K562 (cell line): ENCODE results near the gene ANKRD44. TPM values are rescaled to one million over a fixed set of nuclear protein-coding genes. Genes with fewer than 3 reads are reported as not detected.

Experiments used
- ATAC-seq: fragments of 200-7000 bp; cut with Tn5 transposase; 3 replicates; pipeline ENCODE4 v1.9.1; 2020; ENCODE audit warnings: moderate library complexity
- BruUV-seq: library from RNA; stranded (reverse); fragments of 400-500 nt; replicated peaks from 2 replicates; lab custom pipeline; 2021; lab: Mats Ljungman, UMichigan
- CTCF ChIA-PET: fragments of 300-600 bp; formaldehyde crosslinking; extraction: SDS; loops from one replicate; lab custom pipeline; 2021; ENCODE audit warnings: low intra/inter-chr PET ratio; lab: Yijun Ruan, JAX
- POLR2A ChIA-PET: fragments of 300-600, 350-650 bp; sonication (Branson Sonifier 250); formaldehyde crosslinking; extraction: SDS; loops from one replicate; lab custom pipeline; 2021; ENCODE audit warnings: antibody characterized with exemption, inconsistent platforms; lab: Yijun Ruan, JAX
- DNase-seq, 4 experiments: peaks; one replicate each; pipeline versions ENCODE4 v3.0.0 to v3.0.0-alpha.2; 2011 to 2018; ENCODE audit warnings: low spot score in 3 of 4, mixed read lengths in 3 of 4; ENCODE audit errors: extremely low read depth in 1 of 4
- FAIRE-seq: peaks from 2 replicates; lab custom pipeline; 2011; peaks lifted over from hg19 to GRCh38; lab: Jason Lieb, UNC
- H2AFZ ChIP-seq: 2 replicates; pipeline ENCODE4 v1.6.0; 2011; ENCODE audit warnings: low read depth, low read length, control low read depth, inconsistent platforms
- H3K27ac ChIP-seq: fragments of 200-600 bp; 3 replicates; pipeline ENCODE4 v1.8.0; 2011; ENCODE audit warnings: low read depth, mild to moderate bottlenecking, control low read depth, inconsistent platforms, low read length, moderate library complexity, mixed read lengths; ENCODE audit errors: extremely low read depth
- H3K27me3 ChIP-seq, 2 experiments: fragments of 300-600 bp in 1 of 2; 2 replicates in 1 of 2; 3 replicates in 1 of 2; pipeline versions ENCODE4 v1.6.0 to v1.8.0; 2011; ENCODE audit warnings: inconsistent platforms in 2 of 2, low read length in 2 of 2, mild to moderate bottlenecking in 1 of 2, mixed read lengths in 1 of 2, moderate library complexity in 1 of 2; ENCODE audit not compliant: control insufficient read depth in 2 of 2, insufficient read depth in 2 of 2
- H3K36me3 ChIP-seq: fragments of 300-600 bp; 3 replicates; pipeline ENCODE4 v1.8.0; 2011; ENCODE audit warnings: mild to moderate bottlenecking, low read length, inconsistent platforms; ENCODE audit not compliant: control insufficient read depth, insufficient read depth
- H3K4me1 ChIP-seq, 2 experiments: fragments of 200-600 bp in 1 of 2; replicated peaks in 1 of 2; 2 replicates in 1 of 2; 3 replicates in 1 of 2; pipeline versions ENCODE4 v1.5.1 to v1.8.0; 2011; ENCODE audit warnings: inconsistent platforms in 2 of 2, low read length in 2 of 2, mild to moderate bottlenecking in 1 of 2, mixed read lengths in 1 of 2, moderate library complexity in 1 of 2; ENCODE audit not compliant: control insufficient read depth in 2 of 2, insufficient read depth in 2 of 2
- H3K4me2 ChIP-seq: 2 replicates; pipeline ENCODE4 v1.6.1; 2011; ENCODE audit warnings: low read length, control low read depth, inconsistent platforms, mixed read lengths; ENCODE audit not compliant: insufficient read depth
- H3K4me3 ChIP-seq: fragments of 200-600 bp; sonication (generic), shearing (Covaris generic); 2 replicates; pipeline ENCODE4 v1.5.1; 2016; ENCODE audit warnings: control low read depth, inconsistent platforms
- H3K79me2 ChIP-seq: fragments of 200-600 bp; 3 replicates; pipeline ENCODE4 v1.8.0; 2011; ENCODE audit warnings: low read length, inconsistent platforms; ENCODE audit not compliant: control insufficient read depth, insufficient read depth
- H3K9ac ChIP-seq, 2 experiments: 2 replicates each; pipeline versions ENCODE4 v1.6.0 to v1.6.1; 2011; ENCODE audit warnings: low read depth in 2 of 2, low read length in 2 of 2, control low read depth in 1 of 2, inconsistent platforms in 1 of 2, mild to moderate bottlenecking in 1 of 2, mixed read lengths in 1 of 2; ENCODE audit not compliant: insufficient read depth in 1 of 2
- H3K9me1 ChIP-seq: one replicate; pipeline ENCODE4 v1.6.0; 2011; ENCODE audit warnings: inconsistent platforms, mild to moderate bottlenecking, low read length, moderate library complexity; ENCODE audit not compliant: control insufficient read depth, insufficient read depth
- H3K9me3 ChIP-seq: replicated peaks from 2 replicates; pipeline ENCODE4 v1.5.1; 2011; ENCODE audit warnings: low read depth, low read length, inconsistent platforms; ENCODE audit not compliant: control insufficient read depth, insufficient read depth
- H4K20me1 ChIP-seq: replicated peaks from 2 replicates; pipeline ENCODE4 v1.6.1; 2011; ENCODE audit warnings: low read length, inconsistent platforms, mixed read lengths; ENCODE audit not compliant: control insufficient read depth, insufficient read depth
- DMBX1 ChIP-seq: fragments of 250-450 bp; sonication (Bioruptor Pico); IDR thresholded peaks from 2 replicates; pipeline ENCODE4 v1.8.0; 2022; ENCODE audit warnings: inconsistent platforms, mild to moderate bottlenecking, moderate library complexity, borderline replicate concordance
- ELF1 ChIP-seq: fragments of 200-800 bp; sonication (Bioruptor generic); IDR thresholded peaks from 2 replicates; pipeline ENCODE4 v1.6.1; 2016; ENCODE audit warnings: missing genetic modification characterization, missing compliant biosample characterization
- FOXJ3 ChIP-seq: sonication (generic); formaldehyde crosslinking; IDR thresholded peaks from 2 replicates; pipeline ENCODE4 v1.4.0; 2020; ENCODE audit warnings: mild to moderate bottlenecking, missing genetic modification reagents
- HDAC6 ChIP-seq: IDR thresholded peaks from 2 replicates; pipeline ENCODE4 v1.6.1; 2012; ENCODE audit warnings: low read depth, mild to moderate bottlenecking, control low read depth, inconsistent platforms, low read length, moderate library complexity
- MAFK ChIP-seq: IDR thresholded peaks from 2 replicates; pipeline ENCODE4 v1.6.1; 2011; ENCODE audit warnings: low read length, improper control_type of control experiment
- MYC ChIP-seq, 2 experiments: fragments of 250-450 bp in 1 of 2; sonication (Bioruptor Pico) in 1 of 2; IDR thresholded peaks; 2 replicates each; pipeline versions ENCODE4 v1.5.1 to v1.6.1; 2012 to 2021; ENCODE audit warnings: low read depth in 2 of 2, borderline replicate concordance in 1 of 2, improper control_type of control experiment in 1 of 2, low read length in 1 of 2, mild to moderate bottlenecking in 1 of 2, moderate library complexity in 1 of 2
- RBFOX2 ChIP-seq: fragments of 200-400 bp; formaldehyde crosslinking; IDR thresholded peaks from 2 replicates; pipeline ENCODE4 v1.6.1; 2017; ENCODE audit warnings: low read depth, mild to moderate bottlenecking, low read length, moderate library complexity
- ZBED1 ChIP-seq: IDR thresholded peaks from 2 replicates; pipeline ENCODE4 v1.6.1; 2014
- ZNF197 ChIP-seq: fragments of 200-800 bp; sonication (Bioruptor generic); IDR thresholded peaks from 2 replicates; pipeline ENCODE4 v1.6.1; 2016; ENCODE audit warnings: low read depth, missing genetic modification characterization, missing compliant biosample characterization
- ZNF668 ChIP-seq: fragments of 250-450 bp; sonication (Bioruptor Pico); IDR thresholded peaks from 2 replicates; pipeline ENCODE4 v1.8.0; 2022; ENCODE audit warnings: mild to moderate bottlenecking, inconsistent platforms
- WGBS: fragments of 100-300 bp; shearing (Covaris generic); methylation state at CpG from one replicate; pipeline ENCODE4 v1.1.6; 2016; ENCODE audit warnings: low coverage, mixed read lengths; ENCODE audit not compliant: insufficient coverage; ENCODE audit errors: missing lambda C conversion rate; 5-methylcytosine and 5-hydroxymethylcytosine counted together
- in situ Hi-C: fragments of 300-500 bp; cut with MboI; formaldehyde crosslinking; loops from 4 replicates; pipeline ENCODE4 v1.15.0; 2018; ENCODE audit warnings: inconsistent platforms, mixed read lengths
- intact Hi-C: fragments of 100-400 bp; cut with micrococcal nuclease; formaldehyde crosslinking; loops from 2 replicates; pipeline ENCODE4 v1.14.2; 2022
- polyA plus RNA-seq, 8 experiments: library from polyadenylated mRNA; depleted of rRNA in 4 of 8; stranded (reverse) in 5 of 8; unstranded in 3 of 8; fragments of >200 nt; fragmentation: Nextera tagmentation in 2 of 8; fragmentation: Illumina TruSeq in 1 of 8; extraction: Ambion mirVana in 2 of 8; extraction: Trizol in 1 of 8; gene quantifications; 2 replicates each; pipeline versions ENCODE4 v1.2.1 to v1.2.3, GENCODE V29; 2011 to 2014; ENCODE audit warnings: inconsistent platforms in 1 of 8, missing spikeins in 1 of 8
- total RNA-seq, 7 experiments: library from RNA; depleted of rRNA in 6 of 7; stranded (reverse); fragments of >200 nt in 6 of 7; fragmentation: Illumina TruSeq in 2 of 7; extraction: Trizol in 2 of 7; gene quantifications; 2 replicates each; pipeline versions ENCODE4 v1.2.1 to v1.2.3, GENCODE V29; 2011 to 2021; ENCODE audit warnings: low replicate concordance in 1 of 7
- TF ChIP-seq, protein P1 (sequence below): sonication (generic); formaldehyde crosslinking; IDR thresholded peaks from 2 replicates; pipeline ENCODE4 v1.9.0; 2022; ENCODE audit warnings: mild to moderate bottlenecking, missing genetic modification reagents
- TF ChIP-seq, protein P2 (sequence below): fragments of 250-450 bp; sonication (Bioruptor Pico); IDR thresholded peaks from 2 replicates; pipeline ENCODE4 v1.4.0; 2020; ENCODE audit warnings: mild to moderate bottlenecking, moderate library complexity
- TF ChIP-seq, protein P3 (sequence below): sonication (generic); formaldehyde crosslinking; IDR thresholded peaks from 2 replicates; pipeline ENCODE4 v1.8.0; 2022; ENCODE audit warnings: mild to moderate bottlenecking, missing genetic modification reagents

ANKRD44 gene
- total and polyA plus RNA-seq, 9 of the 15 experiments (the other 6 are each of a cell fraction or from before 2014, with no cell fraction given) = 0.03 to 0.64 (median 0.07) TPM; not detected in 3

DNA sequence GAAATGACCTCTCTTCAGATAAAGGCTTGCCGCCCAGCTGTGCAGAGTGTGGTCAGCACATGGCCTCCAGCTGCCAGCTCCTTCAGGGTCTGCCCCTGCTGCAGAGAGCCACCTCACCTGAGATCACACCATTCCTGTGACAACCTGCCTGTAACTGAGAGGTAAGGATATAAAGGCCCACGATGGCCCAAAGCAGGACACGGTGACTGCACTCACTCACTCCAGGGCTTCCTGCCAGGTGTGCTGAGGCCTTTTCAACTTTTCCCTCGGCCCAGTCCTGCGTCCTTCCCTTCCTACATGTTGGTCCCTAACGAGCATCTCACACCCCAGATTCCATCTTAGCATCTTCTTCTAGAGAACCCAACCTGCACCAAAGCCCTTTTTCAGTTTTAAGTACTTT lies 36.2 kb downstream of the ANKRD44 start:
- ATAC-seq (no peak), DNase-seq (no peak), FAIRE-seq (no peak)
- intact Hi-C loops = no loop called here
- H3K9me3 ChIP-seq = no peaks in the 10 kb centered on the region
- H3K27me3 ChIP-seq = no peaks in the 10 kb centered on the region; a peak in 2 of 5 replicates
- no peaks in the 10 kb centered on the region for H3K9me1 ChIP-seq
- H3K36me3 ChIP-seq = no peaks in the 10 kb centered on the region
- H4K20me1 ChIP-seq = no peaks in the 10 kb centered on the region
- H3K9ac ChIP-seq = no peak overlapping the region
- H3K27ac ChIP-seq = no peak overlapping the region
- H3K4me2 ChIP-seq = no peak overlapping the region
- no peaks in the 10 kb centered on the region for H3K79me2 ChIP-seq
- in situ Hi-C loops = no loop called here
- no peak overlapping the region for H2AFZ ChIP-seq
- CTCF ChIA-PET = no interaction called here
- H3K4me1 ChIP-seq = no peaks in the 10 kb centered on the region
- 0% methylated on average over 6 of the region's 6 CpGs for WGBS
- POLR2A ChIA-PET = no interaction called here
- TF ChIP-seq, protein P1, sequence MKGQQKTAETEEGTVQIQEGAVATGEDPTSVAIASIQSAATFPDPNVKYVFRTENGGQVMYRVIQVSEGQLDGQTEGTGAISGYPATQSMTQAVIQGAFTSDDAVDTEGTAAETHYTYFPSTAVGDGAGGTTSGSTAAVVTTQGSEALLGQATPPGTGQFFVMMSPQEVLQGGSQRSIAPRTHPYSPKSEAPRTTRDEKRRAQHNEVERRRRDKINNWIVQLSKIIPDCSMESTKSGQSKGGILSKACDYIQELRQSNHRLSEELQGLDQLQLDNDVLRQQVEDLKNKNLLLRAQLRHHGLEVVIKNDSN (CRISPR knock-in tag) = no peak
- TF ChIP-seq ZNF197 (CRISPR knock-in tag) (no peak), FOXJ3 (CRISPR knock-in tag) (no peak), RBFOX2 (no peak)
- BruUV-seq = no TSS peak
- no peak overlapping the region for H3K4me3 ChIP-seq

DNA sequence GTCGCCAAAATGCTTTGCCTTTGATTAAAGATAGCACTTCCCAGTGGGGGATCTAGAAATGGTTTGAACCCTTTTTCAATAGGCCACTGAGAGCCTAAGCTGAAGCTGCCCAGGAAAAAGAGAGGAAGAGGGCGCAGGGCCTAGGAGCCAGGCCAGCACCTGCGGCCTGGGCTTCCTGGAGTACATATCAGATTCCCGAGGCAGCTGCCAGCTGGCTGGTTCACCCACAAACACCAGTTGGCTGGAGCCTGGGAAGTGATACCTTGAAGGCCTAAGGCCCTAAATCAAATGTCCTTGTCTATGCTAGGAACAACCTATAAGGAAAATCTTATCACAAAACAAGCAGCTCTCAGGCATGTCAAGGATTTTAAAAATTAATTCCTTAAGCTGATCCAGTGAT lies 37.1 kb downstream of the ANKRD44 start:
- Histone ChIP-seq H3K27ac (no peak overlapping the region), H3K4me2 (no peak overlapping the region), H3K4me3 (no peak overlapping the region), H3K9ac (no peak overlapping the region), H2AFZ (no peak overlapping the region), H3K4me1 (no peaks in the 10 kb centered on the region), H3K79me2 (no peaks in the 10 kb centered on the region), H4K20me1 (no peaks in the 10 kb centered on the region), H3K9me3 (no peaks in the 10 kb centered on the region), H3K36me3 (no peaks in the 10 kb centered on the region), H3K9me1 (no peaks in the 10 kb centered on the region), H3K27me3 (no peaks in the 10 kb centered on the region; a peak in 2 of 5 replicates)
- POLR2A ChIA-PET = no interaction called here
- ATAC-seq (no peak), FAIRE-seq (no peak), DNase-seq (no peak)
- in situ Hi-C loops = no loop called here
- 0% methylated on average over 4 of the region's 4 CpGs for WGBS
- CTCF ChIA-PET = no interaction called here
- intact Hi-C loops = no loop called here
- BruUV-seq = no TSS peak
- TF ChIP-seq, protein P2, sequence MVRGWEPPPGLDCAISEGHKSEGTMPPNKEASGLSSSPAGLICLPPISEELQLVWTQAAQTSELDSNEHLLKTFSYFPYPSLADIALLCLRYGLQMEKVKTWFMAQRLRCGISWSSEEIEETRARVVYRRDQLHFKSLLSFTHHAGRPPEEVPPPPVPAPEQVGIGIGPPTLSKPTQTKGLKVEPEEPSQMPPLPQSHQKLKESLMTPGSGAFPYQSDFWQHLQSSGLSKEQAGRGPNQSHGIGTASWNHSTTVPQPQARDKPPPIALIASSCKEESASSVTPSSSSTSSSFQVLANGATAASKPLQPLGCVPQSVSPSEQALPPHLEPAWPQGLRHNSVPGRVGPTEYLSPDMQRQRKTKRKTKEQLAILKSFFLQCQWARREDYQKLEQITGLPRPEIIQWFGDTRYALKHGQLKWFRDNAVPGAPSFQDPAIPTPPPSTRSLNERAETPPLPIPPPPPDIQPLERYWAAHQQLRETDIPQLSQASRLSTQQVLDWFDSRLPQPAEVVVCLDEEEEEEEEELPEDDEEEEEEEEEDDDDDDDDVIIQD (CRISPR knock-in tag) = no peak
- TF ChIP-seq ZNF668 (CRISPR knock-in tag) (no peak), ZBED1 (no peak), MYC (IDR thresholded peaks at IDR 0.05; ENCODE audit: low read depth, low read length) (no peak), MYC (CRISPR knock-in tag; IDR thresholded peaks at IDR 0.05; ENCODE audit: borderline replicate concordance, low read depth) (no peak), MAFK (no peak), DMBX1 (CRISPR knock-in tag) (no peak), HDAC6 (no peak), ELF1 (tag) (no peak)
- TF ChIP-seq, protein P3, sequence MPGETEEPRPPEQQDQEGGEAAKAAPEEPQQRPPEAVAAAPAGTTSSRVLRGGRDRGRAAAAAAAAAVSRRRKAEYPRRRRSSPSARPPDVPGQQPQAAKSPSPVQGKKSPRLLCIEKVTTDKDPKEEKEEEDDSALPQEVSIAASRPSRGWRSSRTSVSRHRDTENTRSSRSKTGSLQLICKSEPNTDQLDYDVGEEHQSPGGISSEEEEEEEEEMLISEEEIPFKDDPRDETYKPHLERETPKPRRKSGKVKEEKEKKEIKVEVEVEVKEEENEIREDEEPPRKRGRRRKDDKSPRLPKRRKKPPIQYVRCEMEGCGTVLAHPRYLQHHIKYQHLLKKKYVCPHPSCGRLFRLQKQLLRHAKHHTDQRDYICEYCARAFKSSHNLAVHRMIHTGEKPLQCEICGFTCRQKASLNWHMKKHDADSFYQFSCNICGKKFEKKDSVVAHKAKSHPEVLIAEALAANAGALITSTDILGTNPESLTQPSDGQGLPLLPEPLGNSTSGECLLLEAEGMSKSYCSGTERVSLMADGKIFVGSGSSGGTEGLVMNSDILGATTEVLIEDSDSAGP (CRISPR knock-in tag) = no peak
